Endothelial cell of umbilical vein (primary cell): ENCODE data around the gene FAM209B.

Source experiments
- EZH2 ChIP-seq: IDR thresholded peaks from 2 replicates; pipeline ENCODE4 v1.6.1; 2012; ENCODE audit warnings: borderline replicate concordance, low read depth, mild to moderate bottlenecking, moderate library complexity, low read length, inconsistent platforms; ENCODE audit not compliant: severe bottlenecking
- FOS ChIP-seq: IDR thresholded peaks from 2 replicates; pipeline ENCODE4 v1.6.1; 2011; ENCODE audit warnings: mild to moderate bottlenecking, low read length, moderate library complexity, borderline replicate concordance; ENCODE audit not compliant: insufficient read depth
- GATA2 ChIP-seq: IDR thresholded peaks from 2 replicates; pipeline ENCODE4 v1.7.0; 2011; ENCODE audit warnings: low read depth, mild to moderate bottlenecking, moderate library complexity, mixed read lengths, low read length; ENCODE audit not compliant: insufficient read length, insufficient read depth
- JUN ChIP-seq: IDR thresholded peaks from 2 replicates; pipeline ENCODE4 v1.6.1; 2011; ENCODE audit warnings: borderline replicate concordance, low read depth; ENCODE audit not compliant: insufficient read length, insufficient read depth
- MYC ChIP-seq: IDR thresholded peaks from one replicate; pipeline ENCODE4 v1.6.1; 2011; ENCODE audit warnings: mild to moderate bottlenecking, low read depth, low read length
- POLR2A ChIP-seq: IDR thresholded peaks from 2 replicates; pipeline ENCODE4 v1.6.1; 2012; ENCODE audit warnings: low read depth, mild to moderate bottlenecking, control low read depth, low read length
- POLR2AphosphoS5 ChIP-seq: IDR thresholded peaks from 2 replicates; pipeline ENCODE4 v1.6.1; 2012; ENCODE audit warnings: low read depth, mild to moderate bottlenecking, control low read depth, low read length, moderate library complexity; ENCODE audit not compliant: insufficient read depth
- TF ChIP-seq, protein P1 (sequence below), 2 donors: IDR thresholded peaks; 1 replicate in 1 of 2; 2 replicates in 1 of 2; pipeline ENCODE4 v1.5.1; 2011; ENCODE audit warnings: low read length in 2 of 2, mild to moderate bottlenecking in 2 of 2, moderate library complexity in 2 of 2, control low read depth in 1 of 2, inconsistent platforms in 1 of 2, low read depth in 1 of 2; ENCODE audit not compliant: insufficient read depth in 1 of 2; ENCODE audit errors: extremely low read depth in 1 of 2
- TF ChIP-seq, protein P2 (sequence below): IDR thresholded peaks from 2 replicates; pipeline ENCODE4 v1.6.1; 2011; ENCODE audit not compliant: insufficient read depth, insufficient read length

DNA sequence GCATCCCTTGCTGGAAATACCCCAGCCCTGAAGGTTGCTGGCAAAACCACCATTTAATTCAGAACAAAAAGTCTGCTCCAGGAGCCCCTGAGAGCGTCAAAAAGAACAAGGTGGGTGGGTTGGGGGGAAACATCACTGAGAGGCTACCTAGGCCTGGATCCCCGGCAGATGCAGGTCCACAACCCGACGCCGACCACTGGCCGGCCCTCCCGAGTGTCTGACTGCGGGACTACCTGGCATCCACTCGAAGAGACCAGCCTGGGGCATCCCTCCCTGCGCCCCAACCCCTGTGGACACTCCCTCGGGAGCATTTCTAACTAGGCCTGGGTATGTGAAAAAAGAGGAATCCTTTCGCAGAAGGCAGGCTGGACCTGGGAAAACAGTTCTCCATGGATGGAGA lies 47.2 kb downstream of the FAM209B start:
- no peak for TF ChIP-seq POLR2A
- TF ChIP-seq, protein P1, sequence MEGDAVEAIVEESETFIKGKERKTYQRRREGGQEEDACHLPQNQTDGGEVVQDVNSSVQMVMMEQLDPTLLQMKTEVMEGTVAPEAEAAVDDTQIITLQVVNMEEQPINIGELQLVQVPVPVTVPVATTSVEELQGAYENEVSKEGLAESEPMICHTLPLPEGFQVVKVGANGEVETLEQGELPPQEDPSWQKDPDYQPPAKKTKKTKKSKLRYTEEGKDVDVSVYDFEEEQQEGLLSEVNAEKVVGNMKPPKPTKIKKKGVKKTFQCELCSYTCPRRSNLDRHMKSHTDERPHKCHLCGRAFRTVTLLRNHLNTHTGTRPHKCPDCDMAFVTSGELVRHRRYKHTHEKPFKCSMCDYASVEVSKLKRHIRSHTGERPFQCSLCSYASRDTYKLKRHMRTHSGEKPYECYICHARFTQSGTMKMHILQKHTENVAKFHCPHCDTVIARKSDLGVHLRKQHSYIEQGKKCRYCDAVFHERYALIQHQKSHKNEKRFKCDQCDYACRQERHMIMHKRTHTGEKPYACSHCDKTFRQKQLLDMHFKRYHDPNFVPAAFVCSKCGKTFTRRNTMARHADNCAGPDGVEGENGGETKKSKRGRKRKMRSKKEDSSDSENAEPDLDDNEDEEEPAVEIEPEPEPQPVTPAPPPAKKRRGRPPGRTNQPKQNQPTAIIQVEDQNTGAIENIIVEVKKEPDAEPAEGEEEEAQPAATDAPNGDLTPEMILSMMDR (IDR thresholded peaks at IDR 0.05; ENCODE audit: extremely low read depth in 1 of 2, insufficient read depth in 1 of 2, low read depth in 1 of 2, low read length in 2 of 2) = no peak
- no peak for TF ChIP-seq POLR2AphosphoS5
- TF ChIP-seq, protein P2, sequence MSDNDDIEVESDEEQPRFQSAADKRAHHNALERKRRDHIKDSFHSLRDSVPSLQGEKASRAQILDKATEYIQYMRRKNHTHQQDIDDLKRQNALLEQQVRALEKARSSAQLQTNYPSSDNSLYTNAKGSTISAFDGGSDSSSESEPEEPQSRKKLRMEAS = no peak
- TF ChIP-seq EZH2 = no peak
- TF ChIP-seq FOS = no peak
- no peak for TF ChIP-seq GATA2
- no peak for TF ChIP-seq MYC
- no peak for TF ChIP-seq JUN
